ENCODE data around the gene RNU6-8.
A peak's percentile ranks its signal among the peaks of the same experiment; 100 is the strongest.

RNU6-8 gene

GRCh38 chr14:32205554-32205953 is 2.5 kb upstream of the RNU6-8 start:
- H3K27me3 ChIP-seq (replicated peaks; ENCODE audit: insufficient read depth, low read length) = no peaks in the 10 kb centered on the region
- H3K9ac ChIP-seq (ENCODE audit: low read length) = no peak overlapping the region
- 0 out of 2 replicates have a peak overlapping the region, but pooled peaks have one; percentile 7 for H3K4me3 ChIP-seq (ENCODE audit: low read length)
- H3K27ac ChIP-seq (ENCODE audit: low read length) = peak overlapping the region; percentile 63
- H3K36me3 ChIP-seq (replicated peaks; ENCODE audit: insufficient read depth, low read length) = no peaks in the 10 kb centered on the region
- no peaks in the 10 kb centered on the region for H3K9me2 ChIP-seq (replicated peaks; ENCODE audit: insufficient read depth, low read length)
- DNase-seq = no peak
- H3K79me2 ChIP-seq (ENCODE audit: low read length) = no peaks in the 10 kb centered on the region
- peaks cover 15% of the 10 kb centered on the region for H3K4me1 ChIP-seq (ENCODE audit: low read length)
- peak overlapping the region; percentile 72 for H3K4me2 ChIP-seq (ENCODE audit: low read depth, low read length)
- peaks cover 21% of the 10 kb centered on the region for H3F3A ChIP-seq (ENCODE audit: insufficient read depth, low read length)
- no peaks in the 10 kb centered on the region for H3K9me3 ChIP-seq (replicated peaks; ENCODE audit: insufficient read depth, low read length)
- no peaks in the 10 kb centered on the region for H4K20me1 ChIP-seq (ENCODE audit: insufficient read depth, low read length)
- H2AFZ ChIP-seq (ENCODE audit: low read length) = no peak overlapping the region
- TF ChIP-seq EZH2phosphoT487 (IDR thresholded peaks at IDR 0.05; ENCODE audit: low read length) = no peak
- TF ChIP-seq CTCF (IDR thresholded peaks at IDR 0.05; ENCODE audit: low read length) = no peak
- TF ChIP-seq EZH2 (optimal IDR thresholded peaks at IDR 0.05; ENCODE audit: low read depth, low read length) = no peak

- H3K36me3 ChIP-seq (replicated peaks; ENCODE audit: insufficient read depth, low read length) = no peaks in the 10 kb centered on the region
- H4K20me1 ChIP-seq (ENCODE audit: insufficient read depth, low read length) = no peaks in the 10 kb centered on the region
- H3F3A ChIP-seq (ENCODE audit: insufficient read depth, low read length) = peaks cover 29% of the 10 kb centered on the region
- no peak for DNase-seq
- H3K9ac ChIP-seq (ENCODE audit: low read length) = peak overlapping the region; percentile 94; the same call in 1 of the 2 replicates
- peak overlapping the region; percentile 65 for H3K4me2 ChIP-seq (ENCODE audit: low read depth, low read length)
- H3K4me1 ChIP-seq (ENCODE audit: low read length) = peaks cover 22% of the 10 kb centered on the region
- peak overlapping the region; percentile 59 for H3K4me3 ChIP-seq (ENCODE audit: low read length)
- H3K27ac ChIP-seq (ENCODE audit: low read length) = no peak overlapping the region
- TF ChIP-seq EZH2phosphoT487 (IDR thresholded peaks at IDR 0.05; ENCODE audit: low read length) (no peak), CTCF (IDR thresholded peaks at IDR 0.05; ENCODE audit: low read length) (no peak), EZH2 (optimal IDR thresholded peaks at IDR 0.05; ENCODE audit: low read depth, low read length) (no peak)
- 0 out of 2 replicates have a peak overlapping the region, but pooled peaks have one; percentile 27 for H2AFZ ChIP-seq (ENCODE audit: low read length)
- no peaks in the 10 kb centered on the region for H3K9me2 ChIP-seq (replicated peaks; ENCODE audit: insufficient read depth, low read length)
- no peaks in the 10 kb centered on the region for H3K27me3 ChIP-seq (replicated peaks; ENCODE audit: insufficient read depth, low read length)
- no peaks in the 10 kb centered on the region for H3K9me3 ChIP-seq (replicated peaks; ENCODE audit: insufficient read depth, low read length)
- no peaks in the 10 kb centered on the region for H3K79me2 ChIP-seq (ENCODE audit: low read length)
These were observed 874 bp upstream of the RNU6-8 start for GRCh38 chr14:32203928-32204357.

- no peak for TF ChIP-seq CTCF (IDR thresholded peaks at IDR 0.05; ENCODE audit: low read length)
- H3K27ac ChIP-seq (ENCODE audit: low read length) = peak overlapping the region; percentile 88
- H3K79me2 ChIP-seq (ENCODE audit: low read length) = no peaks in the 10 kb centered on the region
- no peaks in the 10 kb centered on the region for H3K36me3 ChIP-seq (replicated peaks; ENCODE audit: insufficient read depth, low read length)
- H3K4me3 ChIP-seq (ENCODE audit: low read length) = peak overlapping the region; percentile 66; the same call in 1 of the 2 replicates
- H3K9me3 ChIP-seq (replicated peaks; ENCODE audit: insufficient read depth, low read length) = no peaks in the 10 kb centered on the region
- H3K9me2 ChIP-seq (replicated peaks; ENCODE audit: insufficient read depth, low read length) = no peaks in the 10 kb centered on the region
- H3K4me2 ChIP-seq (ENCODE audit: low read depth, low read length) = peak overlapping the region; percentile 94
- no peaks in the 10 kb centered on the region for H4K20me1 ChIP-seq (ENCODE audit: insufficient read depth, low read length)
- DNase-seq = no peak
- H3K4me1 ChIP-seq (ENCODE audit: low read length) = peaks cover 33% of the 10 kb centered on the region
- peaks cover 35% of the 10 kb centered on the region for H3F3A ChIP-seq (ENCODE audit: insufficient read depth, low read length)
- H3K9ac ChIP-seq (ENCODE audit: low read length) = peak overlapping the region; percentile 41
- no peak overlapping the region for H2AFZ ChIP-seq (ENCODE audit: low read length)
- no peaks in the 10 kb centered on the region for H3K27me3 ChIP-seq (replicated peaks; ENCODE audit: insufficient read depth, low read length)
These were observed 525 bp downstream of the RNU6-8 start for GRCh38 chr14:32202491-32202997.
